ENCODE data around the gene DOCK2.

DOCK2 gene

GRCh38 chr5:169691471-169691870, 54.4 kb downstream of the DOCK2 start:
- no peak for TF ChIP-seq REST (IDR thresholded peaks at IDR 0.05; ENCODE audit: insufficient read depth in 1 of 2, low read depth in 2 of 2, low read length in 2 of 2)
- no peak for TF ChIP-seq FOXP2 (optimal IDR thresholded peaks at IDR 0.05; ENCODE audit: borderline replicate concordance, extremely low read depth, extremely low read length, insufficient read depth)

DNA sequence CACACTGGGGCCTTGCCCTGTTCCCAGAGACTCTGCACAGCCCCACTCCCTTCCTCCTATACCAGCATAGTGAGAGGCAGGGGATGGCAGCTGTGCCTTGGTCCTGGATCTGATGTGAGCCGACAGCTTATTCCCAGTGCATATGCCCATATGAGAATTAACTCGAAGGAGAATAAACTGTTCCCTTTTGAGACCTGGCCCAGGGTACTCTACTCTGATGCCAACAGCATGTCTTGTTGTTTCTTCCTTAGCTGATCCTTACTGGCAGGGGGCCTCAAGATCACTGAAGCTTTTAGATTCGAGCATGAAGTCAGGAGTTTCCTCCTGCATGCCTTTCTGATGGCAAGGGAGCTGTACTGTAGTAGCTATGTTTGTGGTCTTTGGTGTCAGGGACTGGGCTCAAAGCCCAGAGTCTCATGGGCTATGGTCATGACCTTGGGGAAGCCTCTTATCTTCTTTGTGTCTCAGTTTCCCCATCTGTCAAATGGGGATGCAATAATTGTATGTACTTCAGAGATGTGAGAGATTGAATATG, 57.1 kb downstream of the DOCK2 start:
- no peak for TF ChIP-seq POLR2AphosphoS5 (IDR thresholded peaks at IDR 0.05; ENCODE audit: low read depth, low read length)
- TF ChIP-seq TAF1 (IDR thresholded peaks at IDR 0.05; ENCODE audit: borderline replicate concordance, insufficient read depth, low read length) = no peak
- TF ChIP-seq FOXP2 (optimal IDR thresholded peaks at IDR 0.05; ENCODE audit: borderline replicate concordance, extremely low read depth, extremely low read length, insufficient read depth) = no peak
- no peak for TF ChIP-seq SIN3A (IDR thresholded peaks at IDR 0.05; ENCODE audit: borderline replicate concordance, insufficient read depth, low read length)
- TF ChIP-seq REST (IDR thresholded peaks at IDR 0.05; ENCODE audit: insufficient read depth in 1 of 2, low read depth in 2 of 2, low read length in 2 of 2) = no peak

- no peak for TF ChIP-seq TAF1 (IDR thresholded peaks at IDR 0.05; ENCODE audit: borderline replicate concordance, insufficient read depth, low read length)
- no peak for TF ChIP-seq POLR2AphosphoS5 (IDR thresholded peaks at IDR 0.05; ENCODE audit: low read depth, low read length)
- TF ChIP-seq FOXP2 (optimal IDR thresholded peaks at IDR 0.05; ENCODE audit: borderline replicate concordance, extremely low read depth, extremely low read length, insufficient read depth) = no peak
- TF ChIP-seq SIN3A (IDR thresholded peaks at IDR 0.05; ENCODE audit: borderline replicate concordance, insufficient read depth, low read length) = no peak
- TF ChIP-seq REST (IDR thresholded peaks at IDR 0.05; ENCODE audit: insufficient read depth in 1 of 2, low read depth in 2 of 2, low read length in 2 of 2) = no peak
Observed at GRCh38 chr5:169695025-169695625, 58.0 kb downstream of the DOCK2 start.

DNA sequence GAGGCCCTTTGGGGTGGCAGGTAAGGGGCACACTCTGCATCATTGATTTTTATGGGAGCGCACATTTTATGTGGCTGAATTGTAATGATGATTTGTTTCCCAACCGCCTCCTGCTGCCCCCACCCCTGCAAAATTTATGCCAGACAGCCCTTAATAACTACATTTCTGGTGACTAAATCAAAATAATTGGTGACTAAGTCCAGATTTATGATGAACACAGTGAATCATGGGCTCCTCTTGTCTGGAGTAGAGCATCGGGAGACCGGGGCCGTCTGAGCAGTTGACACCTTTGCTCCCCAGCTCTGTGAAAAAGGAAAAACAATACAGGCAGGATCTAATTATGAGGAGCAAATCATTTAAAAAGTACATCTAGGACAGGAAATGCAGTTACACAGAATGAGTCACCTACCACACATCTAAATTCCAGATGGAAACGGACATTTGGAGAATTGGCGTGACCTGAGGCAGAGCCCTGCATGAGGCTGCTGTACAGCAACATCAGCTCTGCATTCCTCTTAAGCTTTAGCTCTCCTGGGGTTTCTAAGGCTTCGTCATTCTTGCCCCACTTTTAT, 58.9 kb downstream of the DOCK2 start:
- TF ChIP-seq REST (IDR thresholded peaks at IDR 0.05; ENCODE audit: insufficient read depth in 1 of 2, low read depth in 2 of 2, low read length in 2 of 2) (no peak), TAF1 (IDR thresholded peaks at IDR 0.05; ENCODE audit: borderline replicate concordance, insufficient read depth, low read length) (no peak), FOXP2 (optimal IDR thresholded peaks at IDR 0.05; ENCODE audit: borderline replicate concordance, extremely low read depth, extremely low read length, insufficient read depth) (no peak), POLR2AphosphoS5 (IDR thresholded peaks at IDR 0.05; ENCODE audit: low read depth, low read length) (no peak; the same call in 1 of the 2 replicates), SIN3A (IDR thresholded peaks at IDR 0.05; ENCODE audit: borderline replicate concordance, insufficient read depth, low read length) (no peak)
